Measurements from ENCODE around the gene ENDOV.

ENDOV gene

DNA sequence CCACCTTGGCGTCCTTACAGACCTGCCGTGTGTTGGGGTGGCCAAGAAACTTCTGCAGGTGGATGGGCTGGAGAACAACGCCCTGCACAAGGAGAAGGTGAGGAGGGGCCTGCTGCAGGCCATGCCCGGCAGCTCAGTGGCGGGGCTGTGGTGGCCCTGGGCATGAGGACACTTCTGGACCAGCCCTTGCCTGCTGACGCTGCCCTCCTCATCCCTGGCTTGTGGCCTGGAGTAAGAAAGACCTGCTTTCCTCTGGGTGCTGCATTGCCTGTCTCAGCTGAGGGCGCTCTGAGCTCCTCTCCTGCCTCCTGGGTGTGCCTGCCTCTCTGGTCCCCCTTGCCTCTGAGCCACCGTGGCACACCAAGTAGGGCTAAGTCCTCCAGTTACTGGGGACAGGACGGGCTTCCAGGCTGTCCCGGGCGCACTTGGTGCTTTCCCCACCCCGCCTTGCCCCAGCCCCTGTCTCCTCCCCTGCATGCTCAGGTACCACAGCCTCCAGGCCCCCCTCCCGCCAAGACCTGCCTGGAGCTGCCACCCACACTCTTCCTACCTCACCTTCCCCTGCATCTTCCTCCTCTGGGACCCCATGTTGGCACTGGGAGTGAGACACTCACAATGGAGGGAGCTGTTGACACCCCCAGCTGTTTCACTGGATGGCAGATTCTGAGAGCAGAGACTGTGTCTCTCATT lies 8.7 kb downstream of the ENDOV start:
- Histone ChIP-seq H2BK120ac (ENCODE audit: low read depth, low read length) (no peak overlapping the region), H3K36me3 (ENCODE audit: control insufficient read depth in 1 of 2, insufficient read depth in 2 of 2, low read depth in 1 of 2, low read length in 2 of 2) (peaks cover 17 to 19% of the 10 kb centered on the region in 2 experiments), H3K14ac (ENCODE audit: low read length in 2 of 2) (no peak overlapping the region), H4K91ac (ENCODE audit: low read length) (no peak overlapping the region), H3K27me3 (ENCODE audit: control insufficient read depth in 1 of 2, insufficient read depth in 1 of 2, low read length in 2 of 2) (peaks cover 0 to 8% of the 10 kb centered on the region in 2 experiments), H3K9ac (ENCODE audit: low read length) (no peak overlapping the region), H2BK15ac (ENCODE audit: low read depth, poor library complexity, severe bottlenecking) (no peak overlapping the region), H2AK5ac (ENCODE audit: low read length, severe bottlenecking) (no peak overlapping the region), H2BK12ac (ENCODE audit: low read length in 2 of 2) (no peak overlapping the region), H3K4me1 (ENCODE audit: control insufficient read depth, insufficient read depth, low read depth, low read length) (peaks cover 8% of the 10 kb centered on the region), H3K4me2 (ENCODE audit: low read length, poor library complexity, severe bottlenecking) (no peak overlapping the region), H3K79me1 (replicated peaks; ENCODE audit: low read length, poor library complexity, severe bottlenecking) (peaks cover 5% of the 10 kb centered on the region), H3K4me3 (ENCODE audit: insufficient read depth in 1 of 2, low read depth in 1 of 2, low read length in 2 of 2) (no peak overlapping the region), H3K9me3 (ENCODE audit: control insufficient read depth, low read length) (no peaks in the 10 kb centered on the region), H3K4ac (ENCODE audit: low read depth in 1 of 2, low read length in 2 of 2) (no peak overlapping the region), H3K23ac (ENCODE audit: low read length in 2 of 2) (no peak overlapping the region), H3K27ac (ENCODE audit: low read length, poor library complexity, severe bottlenecking) (no peak overlapping the region), H2AFZ (ENCODE audit: low read depth, low read length) (no peak overlapping the region), H4K8ac (ENCODE audit: low read length) (no peak overlapping the region), H2BK5ac (ENCODE audit: low read depth, low read length, poor library complexity, severe bottlenecking) (no peak overlapping the region), H3K18ac (ENCODE audit: low read depth in 1 of 2, low read length in 2 of 2) (no peak overlapping the region)
- WGBS = 91% methylated on average over 12 of the region's 13 CpGs
- DNase-seq = no peak

DNA sequence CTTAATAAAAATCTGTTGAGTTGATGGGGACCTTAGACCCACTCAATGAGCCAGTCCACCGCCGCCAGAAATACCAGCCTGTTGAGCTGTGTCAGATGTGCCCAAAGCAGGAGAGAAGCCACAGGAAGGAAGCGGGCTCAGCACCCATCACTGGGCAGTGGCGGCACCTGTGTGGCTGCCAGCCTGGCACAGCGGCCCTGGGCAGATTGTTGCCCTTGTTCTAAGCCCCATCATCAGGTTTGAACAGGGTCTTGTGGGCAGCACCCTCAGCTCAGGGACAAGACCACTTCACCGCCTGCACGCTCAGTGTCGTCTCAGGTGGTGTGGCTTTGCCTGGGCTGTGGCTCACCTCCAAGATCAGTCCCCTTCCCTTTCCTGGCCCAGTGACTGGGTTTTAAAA lies 9.3 kb downstream of the ENDOV start:
- no peak for DNase-seq
- Histone ChIP-seq H3K79me1 (replicated peaks; ENCODE audit: low read length, poor library complexity, severe bottlenecking) (peaks cover 5% of the 10 kb centered on the region), H3K27ac (ENCODE audit: low read length, poor library complexity, severe bottlenecking) (no peak overlapping the region), H3K4me2 (ENCODE audit: low read length, poor library complexity, severe bottlenecking) (no peak overlapping the region), H3K4me1 (ENCODE audit: control insufficient read depth, insufficient read depth, low read depth, low read length) (peaks cover 8% of the 10 kb centered on the region), H3K4me3 (ENCODE audit: insufficient read depth in 1 of 2, low read depth in 1 of 2, low read length in 2 of 2) (no peak overlapping the region), H3K27me3 (ENCODE audit: control insufficient read depth in 1 of 2, insufficient read depth in 1 of 2, low read length in 2 of 2) (peaks cover 0 to 8% of the 10 kb centered on the region in 2 experiments), H2BK15ac (ENCODE audit: low read depth, poor library complexity, severe bottlenecking) (no peak overlapping the region), H2AFZ (ENCODE audit: low read depth, low read length) (no peak overlapping the region), H2BK120ac (ENCODE audit: low read depth, low read length) (no peak overlapping the region), H3K9me3 (ENCODE audit: control insufficient read depth, low read length) (no peaks in the 10 kb centered on the region), H4K8ac (ENCODE audit: low read length) (no peak overlapping the region), H3K36me3 (ENCODE audit: control insufficient read depth in 1 of 2, insufficient read depth in 2 of 2, low read depth in 1 of 2, low read length in 2 of 2) (peaks cover 15 to 22% of the 10 kb centered on the region in 2 experiments), H2BK5ac (ENCODE audit: low read depth, low read length, poor library complexity, severe bottlenecking) (no peak overlapping the region), H4K91ac (ENCODE audit: low read length) (no peak overlapping the region), H3K23ac (ENCODE audit: low read length in 2 of 2) (no peak overlapping the region), H3K14ac (ENCODE audit: low read length in 2 of 2) (no peak overlapping the region), H2BK12ac (ENCODE audit: low read length in 2 of 2) (no peak overlapping the region), H2AK5ac (ENCODE audit: low read length, severe bottlenecking) (no peak overlapping the region), H3K9ac (ENCODE audit: low read length) (no peak overlapping the region), H3K18ac (ENCODE audit: low read depth in 1 of 2, low read length in 2 of 2) (no peak overlapping the region), H3K4ac (ENCODE audit: low read depth in 1 of 2, low read length in 2 of 2) (no peak overlapping the region)
- WGBS = 94% methylated on average over 8 of the region's 8 CpGs

DNA sequence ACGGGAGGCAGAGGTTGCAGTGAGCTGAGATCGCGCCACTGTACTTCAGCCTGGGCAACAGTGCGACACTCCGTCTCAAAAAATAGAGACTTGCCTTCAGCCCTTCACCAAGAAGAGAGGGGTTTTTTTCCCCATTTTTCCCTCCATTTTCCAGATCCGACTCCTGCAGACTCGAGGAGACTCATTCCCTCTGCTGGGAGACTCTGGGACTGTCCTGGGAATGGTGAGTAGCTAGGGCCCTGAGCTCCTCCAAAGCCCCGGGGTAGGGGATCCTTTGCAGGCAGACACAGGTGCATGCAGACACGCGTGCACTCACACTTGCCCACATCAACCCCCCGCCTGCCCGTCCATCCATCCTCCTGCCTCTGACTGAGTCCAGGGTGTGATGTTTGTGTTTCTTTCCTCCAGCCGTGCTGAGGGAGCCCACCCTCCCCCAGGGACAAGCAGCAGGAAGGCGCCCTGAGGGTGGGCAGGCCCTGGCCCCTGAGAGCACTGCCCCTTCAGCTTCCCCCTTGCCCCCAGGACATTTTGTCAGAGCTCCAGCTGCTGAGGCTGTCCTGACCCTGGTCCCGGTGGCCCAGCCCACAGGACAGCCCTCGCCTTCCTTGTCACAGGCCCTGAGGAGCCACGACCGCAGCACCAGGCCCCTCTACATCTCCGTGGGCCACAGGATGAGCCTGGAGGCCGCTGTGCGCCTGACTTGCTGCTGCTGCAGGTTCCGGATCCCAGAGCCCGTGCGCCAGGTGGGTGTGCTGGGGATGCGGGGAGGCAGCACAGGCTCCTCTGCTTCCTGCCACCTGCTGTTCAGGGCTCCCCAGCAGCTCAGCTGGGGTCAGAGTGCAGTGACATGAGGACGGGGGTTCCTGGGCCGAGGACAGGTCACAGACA lies 10.2 kb downstream of the ENDOV start:
- Histone ChIP-seq H3K27me3 (ENCODE audit: control insufficient read depth in 1 of 2, insufficient read depth in 1 of 2, low read length in 2 of 2) (peaks cover 0 to 8% of the 10 kb centered on the region in 2 experiments), H3K4me3 (ENCODE audit: insufficient read depth in 1 of 2, low read depth in 1 of 2, low read length in 2 of 2) (no peak overlapping the region), H2BK5ac (ENCODE audit: low read depth, low read length, poor library complexity, severe bottlenecking) (no peak overlapping the region), H3K36me3 (ENCODE audit: control insufficient read depth in 1 of 2, insufficient read depth in 2 of 2, low read depth in 1 of 2, low read length in 2 of 2) (peaks cover 13 to 19% of the 10 kb centered on the region in 2 experiments), H3K9me3 (ENCODE audit: control insufficient read depth, low read length) (no peaks in the 10 kb centered on the region), H3K79me1 (replicated peaks; ENCODE audit: low read length, poor library complexity, severe bottlenecking) (peaks cover 5% of the 10 kb centered on the region), H2AK5ac (ENCODE audit: low read length, severe bottlenecking) (no peak overlapping the region), H2AFZ (ENCODE audit: low read depth, low read length) (no peak overlapping the region), H3K14ac (ENCODE audit: low read length in 2 of 2) (peak overlapping the region in 1 of 2 experiments; percentile 18), H2BK15ac (ENCODE audit: low read depth, poor library complexity, severe bottlenecking) (no peak overlapping the region), H4K8ac (ENCODE audit: low read length) (no peak overlapping the region), H3K4me1 (ENCODE audit: control insufficient read depth, insufficient read depth, low read depth, low read length) (peaks cover 8% of the 10 kb centered on the region), H2BK12ac (ENCODE audit: low read length in 2 of 2) (no peak overlapping the region), H4K91ac (ENCODE audit: low read length) (no peak overlapping the region), H3K23ac (ENCODE audit: low read length in 2 of 2) (no peak overlapping the region), H3K4me2 (ENCODE audit: low read length, poor library complexity, severe bottlenecking) (no peak overlapping the region), H3K27ac (ENCODE audit: low read length, poor library complexity, severe bottlenecking) (no peak overlapping the region), H3K4ac (ENCODE audit: low read depth in 1 of 2, low read length in 2 of 2) (no peak overlapping the region), H3K9ac (ENCODE audit: low read length) (no peak overlapping the region), H2BK120ac (ENCODE audit: low read depth, low read length) (no peak overlapping the region), H3K18ac (ENCODE audit: low read depth in 1 of 2, low read length in 2 of 2) (no peak overlapping the region)
- no peak for DNase-seq
- WGBS = 85% methylated on average over 27 of the region's 27 CpGs

DNA sequence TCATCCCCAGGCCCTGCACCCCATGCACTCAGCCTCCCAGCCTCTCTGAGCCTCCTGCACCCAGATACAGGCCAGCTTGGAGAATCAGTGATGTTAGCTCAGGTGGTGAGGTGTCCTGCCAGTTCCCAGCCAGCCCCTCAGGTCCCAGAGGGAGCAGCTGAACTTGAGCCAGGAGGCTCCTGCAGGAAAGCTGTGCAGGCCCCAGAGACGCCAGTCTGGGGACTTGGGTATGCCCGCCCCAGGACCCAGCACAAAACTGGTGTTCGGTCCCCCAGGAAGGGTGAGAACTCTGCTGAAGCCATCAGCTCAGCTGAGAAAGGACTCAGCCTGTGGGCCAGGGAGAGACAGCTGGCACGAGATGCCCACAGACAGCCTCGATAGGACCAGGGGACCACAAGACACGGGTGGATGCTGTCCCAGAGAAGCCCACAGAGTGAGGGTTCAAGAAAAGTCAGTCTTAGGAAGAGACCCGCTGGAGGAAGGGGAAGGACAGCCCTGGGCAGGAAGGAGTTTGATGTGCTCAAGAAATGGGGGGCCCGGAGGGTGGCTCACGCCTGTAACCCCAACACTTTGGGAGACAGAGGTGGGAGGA lies 11.0 kb downstream of the ENDOV start:
- Histone ChIP-seq H4K8ac (ENCODE audit: low read length) (no peak overlapping the region), H3K27me3 (ENCODE audit: control insufficient read depth in 1 of 2, insufficient read depth in 1 of 2, low read length in 2 of 2) (peaks cover 0 to 8% of the 10 kb centered on the region in 2 experiments), H3K23ac (ENCODE audit: low read length in 2 of 2) (no peak overlapping the region), H4K91ac (ENCODE audit: low read length) (no peak overlapping the region), H3K18ac (ENCODE audit: low read depth in 1 of 2, low read length in 2 of 2) (no peak overlapping the region), H3K4me1 (ENCODE audit: control insufficient read depth, insufficient read depth, low read depth, low read length) (peaks cover 8% of the 10 kb centered on the region), H3K79me1 (replicated peaks; ENCODE audit: low read length, poor library complexity, severe bottlenecking) (peaks cover 5% of the 10 kb centered on the region), H2AFZ (ENCODE audit: low read depth, low read length) (no peak overlapping the region), H3K36me3 (ENCODE audit: control insufficient read depth in 1 of 2, insufficient read depth in 2 of 2, low read depth in 1 of 2, low read length in 2 of 2) (peaks cover 10 to 19% of the 10 kb centered on the region in 2 experiments), H3K4ac (ENCODE audit: low read depth in 1 of 2, low read length in 2 of 2) (no peak overlapping the region), H2BK5ac (ENCODE audit: low read depth, low read length, poor library complexity, severe bottlenecking) (no peak overlapping the region), H3K4me2 (ENCODE audit: low read length, poor library complexity, severe bottlenecking) (no peak overlapping the region), H2BK15ac (ENCODE audit: low read depth, poor library complexity, severe bottlenecking) (no peak overlapping the region), H3K9me3 (ENCODE audit: control insufficient read depth, low read length) (no peaks in the 10 kb centered on the region), H2BK12ac (ENCODE audit: low read length in 2 of 2) (no peak overlapping the region), H2BK120ac (ENCODE audit: low read depth, low read length) (no peak overlapping the region), H3K27ac (ENCODE audit: low read length, poor library complexity, severe bottlenecking) (no peak overlapping the region), H2AK5ac (ENCODE audit: low read length, severe bottlenecking) (no peak overlapping the region), H3K14ac (ENCODE audit: low read length in 2 of 2) (no peak overlapping the region), H3K4me3 (ENCODE audit: insufficient read depth in 1 of 2, low read depth in 1 of 2, low read length in 2 of 2) (no peak overlapping the region), H3K9ac (ENCODE audit: low read length) (no peak overlapping the region)
- DNase-seq = no peak
- 79% methylated on average over 9 of the region's 9 CpGs for WGBS
